ENCODE measurements around the gene AUNIP. TPM values are rescaled to one million over a fixed set of nuclear protein-coding genes. Genes with fewer than 3 reads are reported as not detected.

Gene AUNIP
- total and polyA plus RNA-seq, 2 donors (not counting 3 experiments of a cell fraction or from before 2014, with no cell fraction given): 1.8 to 4.5 TPM

GRCh38 chr1:25821630-25822091, 37.6 kb downstream of the AUNIP start:
- CTCF ChIA-PET: no interaction called here

More at GRCh38 chr1:25821630-25822091, 37.6 kb downstream of the AUNIP start:
- H3K9me3 ChIP-seq (replicated peaks; ENCODE audit: control insufficient read depth, insufficient read depth, low read length): no peaks in the 10 kb centered on the region
- no TSS peak for BruUV-seq (replicated peaks)
- no peak overlapping the region for H3K27ac ChIP-seq (ENCODE audit: insufficient read depth, low read depth, low read length)
- H3K9me1 ChIP-seq (replicated peaks; ENCODE audit: control insufficient read depth, extremely low read depth, insufficient read depth, low read length): no peaks in the 10 kb centered on the region
- no peak overlapping the region for H3K4me3 ChIP-seq (replicated peaks in 1 of 3; ENCODE audit: insufficient read depth in 1 of 3, low read depth in 1 of 3, low read length in 3 of 3)
- peaks cover 9% of the 10 kb centered on the region for H3K79me2 ChIP-seq (ENCODE audit: control insufficient read depth, insufficient read depth, low read length)
- dilution Hi-C loops (cut with MboI; ENCODE audit: extremely low pct_ligation_motif_present, low sequenced_read_pairs) (no loop called here), intact Hi-C loops (cut with micrococcal nuclease) (no loop called here)
- no peak overlapping the region for H3K4me2 ChIP-seq (ENCODE audit: insufficient read depth, low read length)
- TF ChIP-seq, protein P1, sequence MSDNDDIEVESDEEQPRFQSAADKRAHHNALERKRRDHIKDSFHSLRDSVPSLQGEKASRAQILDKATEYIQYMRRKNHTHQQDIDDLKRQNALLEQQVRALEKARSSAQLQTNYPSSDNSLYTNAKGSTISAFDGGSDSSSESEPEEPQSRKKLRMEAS (IDR thresholded peaks at IDR 0.05; ENCODE audit: insufficient read depth, insufficient read length): no peak
- TF ChIP-seq, protein P2, sequence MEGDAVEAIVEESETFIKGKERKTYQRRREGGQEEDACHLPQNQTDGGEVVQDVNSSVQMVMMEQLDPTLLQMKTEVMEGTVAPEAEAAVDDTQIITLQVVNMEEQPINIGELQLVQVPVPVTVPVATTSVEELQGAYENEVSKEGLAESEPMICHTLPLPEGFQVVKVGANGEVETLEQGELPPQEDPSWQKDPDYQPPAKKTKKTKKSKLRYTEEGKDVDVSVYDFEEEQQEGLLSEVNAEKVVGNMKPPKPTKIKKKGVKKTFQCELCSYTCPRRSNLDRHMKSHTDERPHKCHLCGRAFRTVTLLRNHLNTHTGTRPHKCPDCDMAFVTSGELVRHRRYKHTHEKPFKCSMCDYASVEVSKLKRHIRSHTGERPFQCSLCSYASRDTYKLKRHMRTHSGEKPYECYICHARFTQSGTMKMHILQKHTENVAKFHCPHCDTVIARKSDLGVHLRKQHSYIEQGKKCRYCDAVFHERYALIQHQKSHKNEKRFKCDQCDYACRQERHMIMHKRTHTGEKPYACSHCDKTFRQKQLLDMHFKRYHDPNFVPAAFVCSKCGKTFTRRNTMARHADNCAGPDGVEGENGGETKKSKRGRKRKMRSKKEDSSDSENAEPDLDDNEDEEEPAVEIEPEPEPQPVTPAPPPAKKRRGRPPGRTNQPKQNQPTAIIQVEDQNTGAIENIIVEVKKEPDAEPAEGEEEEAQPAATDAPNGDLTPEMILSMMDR (IDR thresholded peaks at IDR 0.05; ENCODE audit: extremely low read depth in 1 of 2, insufficient read depth in 1 of 2, low read depth in 1 of 2, low read length in 2 of 2): no peak
- TF ChIP-seq FOS (IDR thresholded peaks at IDR 0.05; ENCODE audit: borderline replicate concordance, insufficient read depth, low read length): no peak
- TF ChIP-seq POLR2AphosphoS5 (IDR thresholded peaks at IDR 0.05; ENCODE audit: insufficient read depth, low read depth, low read length): no peak
- TF ChIP-seq JUN (IDR thresholded peaks at IDR 0.05; ENCODE audit: borderline replicate concordance, insufficient read depth, insufficient read length, low read depth): no peak
- TF ChIP-seq MYC (IDR thresholded peaks at IDR 0.05; ENCODE audit: low read depth, low read length): no peak
- no peak for TF ChIP-seq EZH2 (IDR thresholded peaks at IDR 0.05; ENCODE audit: borderline replicate concordance, low read depth, low read length, severe bottlenecking)
- no peak for TF ChIP-seq POLR2A (IDR thresholded peaks at IDR 0.05; ENCODE audit: low read depth, low read length)
- no peak for TF ChIP-seq GATA2 (IDR thresholded peaks at IDR 0.05; ENCODE audit: insufficient read depth, insufficient read length, low read depth, low read length)
- H3K4me1 ChIP-seq (ENCODE audit: control insufficient read depth, extremely low read depth, insufficient read depth, low read length): peaks cover 14% of the 10 kb centered on the region
- H3K36me3 ChIP-seq (ENCODE audit: control insufficient read depth in 2 of 2, extremely low read depth in 1 of 2, insufficient read depth in 2 of 2, low read length in 2 of 2): peaks cover 0 to 8% of the 10 kb centered on the region in 2 experiments
- no peak for FAIRE-seq
- H4K20me1 ChIP-seq (replicated peaks; ENCODE audit: control insufficient read depth, extremely low read depth, insufficient read depth, low read length): no peaks in the 10 kb centered on the region
- H2AFZ ChIP-seq (ENCODE audit: low read depth, low read length): no peak overlapping the region
- H3K27me3 ChIP-seq (ENCODE audit: control insufficient read depth in 2 of 2, insufficient read depth in 2 of 2, low read length in 2 of 2): no peaks in the 10 kb centered on the region
- H3K9ac ChIP-seq (replicated peaks; ENCODE audit: extremely low read depth, insufficient read depth, low read length): no peak overlapping the region
- POLR2A ChIA-PET: interaction anchor here (0.7 kb wide), 1 partner anchor 505 kb away, joined by 3 read pairs; no protein-coding TSS in a partner anchor
- DNase-seq (ENCODE audit: low read depth, low spot score): no peak
